Epithelial cell of umbilical artery (primary cell): Measurements from ENCODE around the gene SKP2. TPM values are rescaled to one million over a fixed set of nuclear protein-coding genes. Genes with fewer than 3 reads are reported as not detected.

Experiments used
- total RNA-seq: library from RNA; depleted of rRNA; stranded (reverse); fragments of >200 nt; gene quantifications from 2 replicates; pipeline ENCODE4 v1.2.3, GENCODE V29; 2014

The SKP2 gene
- total RNA-seq, result 28.6 and 42.2 TPM in 2 replicates

DNA sequence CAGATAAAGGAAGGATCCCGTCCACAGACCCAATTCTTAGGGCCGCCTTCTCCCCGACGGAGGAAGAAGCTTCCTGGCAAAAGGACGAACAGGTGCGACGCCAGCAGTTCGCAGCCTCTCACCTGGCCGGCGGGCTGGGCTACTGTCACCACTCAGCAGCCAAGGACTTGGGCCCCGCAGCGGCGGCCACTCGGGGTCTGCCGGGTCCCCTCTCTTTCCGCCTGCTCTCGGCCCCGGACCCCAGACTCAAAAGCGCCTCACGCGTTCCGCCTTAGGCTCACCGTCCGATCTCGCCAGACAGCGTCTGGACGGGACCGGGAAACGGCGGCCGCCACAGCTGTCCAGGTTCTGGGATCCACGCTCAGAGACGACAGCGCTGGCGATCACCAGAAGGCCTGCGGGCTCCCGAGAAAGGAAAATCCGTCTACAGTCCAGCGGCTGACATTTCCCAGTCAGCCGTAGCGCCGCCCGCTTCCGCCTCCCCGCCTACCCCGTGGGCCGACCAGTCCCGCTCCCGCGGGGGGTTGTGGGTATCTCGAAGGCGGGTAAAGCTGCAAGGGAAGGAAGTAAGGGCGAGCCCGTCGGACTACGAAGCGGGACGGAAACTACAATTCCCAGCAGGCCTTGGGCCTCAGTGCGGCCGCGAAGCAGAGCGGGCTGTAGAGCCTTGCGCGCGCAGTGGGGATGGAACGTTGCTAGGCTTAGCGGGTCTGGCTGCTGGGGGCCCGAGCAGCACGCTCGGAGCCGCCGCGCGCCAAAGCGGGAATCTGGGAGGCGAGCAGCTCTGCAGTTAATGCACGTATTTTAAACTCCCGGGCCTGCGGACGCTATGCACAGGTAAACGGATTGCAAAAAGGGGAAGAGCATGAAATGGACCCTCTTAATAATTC lies at the start of gene SKP2, which contains the start of gene LMBRD2:
SKP2 (plus strand) TSS at position 678 of the 890 bp plus-strand sequence; CDS start at position 830, 152 bp downstream.
LMBRD2 (minus strand) TSS at position 454 of the 890 bp plus-strand sequence. CDS start 8,538 bp downstream, outside the sequence.

Other genes starting within 250 kb of the SKP2 start
- not detected in 2 replicates for gene CAPSL, start 213.5 kb upstream of the SKP2 start, total RNA-seq
- not detected in 2 replicates for gene UGT3A1, start 160.7 kb upstream of the SKP2 start, total RNA-seq
- gene UGT3A2, start 85.2 kb upstream of the SKP2 start, total RNA-seq, result not detected in 2 replicates
- 5.5 and 7.9 TPM in 2 replicates for gene LMBRD2, start 224 bp upstream of the SKP2 start, total RNA-seq
- gene NADK2, start 89.8 kb downstream of the SKP2 start, total RNA-seq, result 18.5 and 25.1 TPM in 2 replicates
- gene RANBP3L, start 149.8 kb downstream of the SKP2 start, total RNA-seq, result not detected in 2 replicates